ENCODE data around the gene SEC24D.

- TF ChIP-seq POLR2A (IDR thresholded peaks at IDR 0.05; ENCODE audit: low read length), result no peak
- no peak for TF ChIP-seq GATA1 (IDR thresholded peaks at IDR 0.05; ENCODE audit: low read depth, low read length)
Measured at GRCh38 chr4:118825799-118826198, 10.1 kb downstream of the SEC24D start.
